Measurements from ENCODE around the gene IFNAR2.
"Not testable (repeated sequence)": the region's sequence is repeated elsewhere in the genome, so short reads cannot be mapped to it uniquely, and the experiment has no call there.

IFNAR2 gene

GRCh38 chr21:33217138-33217520 is 12.6 kb upstream of the IFNAR2 start:
- no peak for DNase-seq

GRCh38 chr21:33219300-33219699 is 10.4 kb upstream of the IFNAR2 start:
- DNase-seq: no peak

GRCh38 chr21:33219954-33220353 is 9.8 kb upstream of the IFNAR2 start:
- DNase-seq: no peak

- not testable (repeated sequence) for DNase-seq
These were observed 4.4 kb upstream of the IFNAR2 start for GRCh38 chr21:33225376-33225775.

GRCh38 chr21:33228455-33228854 is 1.3 kb upstream of the IFNAR2 start:
- no peak for DNase-seq

- no peak for DNase-seq
These were observed 497 bp upstream of the IFNAR2 start for GRCh38 chr21:33229099-33229783.

DNA sequence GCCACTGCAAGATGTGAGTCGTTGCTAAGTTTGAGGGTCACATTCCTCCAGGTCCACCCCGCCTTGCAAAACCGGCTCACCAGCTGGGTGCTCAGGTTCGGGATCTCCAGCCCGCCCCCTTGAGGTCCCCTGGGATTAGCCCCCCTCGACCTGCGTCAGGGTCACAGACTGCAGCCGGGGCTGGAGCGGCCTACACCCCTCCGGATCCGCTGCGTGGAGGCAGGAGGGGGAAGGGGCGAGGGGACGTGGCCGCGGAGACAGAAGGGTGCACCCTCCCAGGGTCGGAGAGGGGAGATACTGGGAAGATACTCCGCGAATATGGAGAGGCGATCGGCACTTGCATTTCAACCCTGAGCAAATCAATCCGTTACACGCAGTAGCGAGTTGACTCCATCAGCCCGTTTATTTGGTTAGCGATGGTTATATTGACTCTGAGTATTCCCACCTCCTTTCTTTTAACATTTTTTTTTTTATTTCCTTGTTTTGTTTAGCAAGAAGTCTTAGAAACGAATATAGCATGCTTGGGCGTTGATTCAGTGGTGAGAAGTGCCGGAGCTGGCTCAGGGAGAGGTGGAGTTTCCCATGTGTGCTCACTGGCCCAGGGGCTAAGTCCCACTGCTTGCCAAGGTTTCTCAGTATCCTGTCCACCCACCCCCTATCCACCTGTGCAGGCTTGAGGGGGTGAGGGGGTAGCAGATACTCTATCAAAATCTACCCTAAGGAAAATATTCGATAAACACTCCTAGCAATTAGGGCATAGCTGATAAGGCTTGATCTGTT is 997 bp downstream of the IFNAR2 start:
- no peak for DNase-seq

- no peak for DNase-seq
These were observed 1.8 kb downstream of the IFNAR2 start for GRCh38 chr21:33231526-33231925.

GRCh38 chr21:33232291-33233034 is 2.7 kb downstream of the IFNAR2 start:
- DNase-seq: no peak

- DNase-seq: no peak
These were observed 5.1 kb downstream of the IFNAR2 start for GRCh38 chr21:33234635-33235520.

- no peak for DNase-seq
These were observed 6.4 kb downstream of the IFNAR2 start for GRCh38 chr21:33236013-33236686.

DNA sequence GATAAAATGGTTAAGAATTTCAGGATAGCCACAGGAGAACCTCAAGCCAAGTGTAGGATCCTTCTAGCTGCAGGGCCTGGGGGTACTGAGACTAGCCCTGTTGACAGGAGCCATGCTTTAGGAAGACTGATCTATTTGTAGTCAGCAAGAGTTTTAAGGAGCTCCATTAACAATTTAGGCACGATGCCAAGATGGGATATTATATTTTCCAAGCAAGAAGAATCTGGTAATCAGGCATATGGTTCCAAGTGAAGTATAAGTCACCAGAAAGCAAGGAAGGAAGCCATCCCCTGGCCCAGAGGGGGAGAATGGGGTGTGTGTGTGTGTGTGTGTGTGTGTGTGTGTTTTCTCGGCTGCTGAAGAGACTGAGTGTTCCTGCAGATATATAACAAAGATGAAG is 7.0 kb downstream of the IFNAR2 start:
- no peak for DNase-seq

- DNase-seq: no peak
These were observed 7.7 kb downstream of the IFNAR2 start for GRCh38 chr21:33237486-33237885.

DNA sequence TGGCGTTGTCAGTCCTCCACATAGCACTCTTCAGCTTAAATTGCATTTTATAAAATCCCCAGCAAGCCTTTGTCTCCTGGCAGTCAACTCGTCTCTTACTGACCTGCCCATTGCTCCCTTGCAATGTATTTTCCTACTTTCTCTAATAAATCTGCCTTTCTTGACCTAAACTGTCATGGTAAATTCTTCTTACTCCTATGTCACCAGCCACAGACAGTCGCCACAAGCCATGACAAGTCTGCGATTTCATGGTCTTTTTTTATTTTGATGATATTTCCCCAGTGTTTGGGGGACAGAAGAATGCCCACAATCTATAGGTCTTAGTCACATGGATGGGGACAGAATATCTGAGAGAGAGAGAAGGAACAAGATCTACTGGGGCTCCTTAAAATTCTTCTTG is 8.4 kb downstream of the IFNAR2 start:
- DNase-seq: no peak

GRCh38 chr21:33238565-33239255 is 9.0 kb downstream of the IFNAR2 start:
- no peak for DNase-seq

DNA sequence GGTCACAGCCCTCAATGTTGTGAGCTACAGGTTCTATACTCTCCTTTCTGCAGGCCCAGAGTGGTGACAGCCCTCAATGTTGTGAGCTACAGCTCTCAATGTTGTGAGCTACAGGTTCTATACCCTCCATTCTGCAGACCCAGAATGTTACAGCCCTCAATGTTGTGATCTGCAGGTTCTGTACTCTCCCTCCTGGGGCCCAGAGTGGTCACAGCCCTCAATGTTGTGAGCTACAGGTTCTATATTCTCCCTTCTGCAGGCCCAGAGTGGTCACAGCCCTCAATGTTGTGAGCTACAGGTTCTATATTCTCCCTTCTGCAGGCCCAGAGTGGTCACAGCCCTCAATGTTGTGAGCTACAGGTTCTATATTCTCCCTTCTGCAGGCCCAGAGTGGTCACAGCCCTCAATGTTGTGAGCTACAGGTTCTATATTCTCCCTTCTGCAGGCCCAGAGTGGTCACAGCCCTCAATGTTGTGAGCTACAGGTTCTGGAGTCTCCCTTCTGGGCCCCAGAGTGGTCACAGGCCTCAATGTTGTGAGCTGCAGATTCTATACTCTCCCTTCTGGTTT is 9.9 kb downstream of the IFNAR2 start:
- DNase-seq: not testable (repeated sequence)

DNA sequence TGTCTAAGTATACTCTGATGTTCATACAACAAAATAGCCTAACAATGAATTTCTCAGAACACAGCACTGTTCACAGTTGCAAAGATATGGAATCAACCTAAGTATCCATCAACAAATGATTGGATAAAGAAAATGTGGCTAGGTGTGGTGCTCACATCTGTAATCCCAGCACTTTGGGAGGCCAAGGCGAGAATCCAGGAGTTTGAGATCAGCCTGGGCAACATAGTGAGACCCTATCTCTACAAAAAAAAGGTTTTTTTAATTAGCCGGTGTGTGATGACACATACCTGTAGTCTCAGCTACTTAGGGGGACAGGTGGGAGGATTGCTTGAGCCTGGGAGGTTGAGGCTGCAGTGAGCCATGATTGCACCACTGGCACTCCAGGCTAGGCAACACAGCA is 10.7 kb downstream of the IFNAR2 start:
- DNase-seq: no peak

- DNase-seq: no peak
These were observed 12.1 kb downstream of the IFNAR2 start for GRCh38 chr21:33241846-33242245.

- not testable (repeated sequence) for DNase-seq
These were observed 13.1 kb downstream of the IFNAR2 start for GRCh38 chr21:33242846-33243245.

DNA sequence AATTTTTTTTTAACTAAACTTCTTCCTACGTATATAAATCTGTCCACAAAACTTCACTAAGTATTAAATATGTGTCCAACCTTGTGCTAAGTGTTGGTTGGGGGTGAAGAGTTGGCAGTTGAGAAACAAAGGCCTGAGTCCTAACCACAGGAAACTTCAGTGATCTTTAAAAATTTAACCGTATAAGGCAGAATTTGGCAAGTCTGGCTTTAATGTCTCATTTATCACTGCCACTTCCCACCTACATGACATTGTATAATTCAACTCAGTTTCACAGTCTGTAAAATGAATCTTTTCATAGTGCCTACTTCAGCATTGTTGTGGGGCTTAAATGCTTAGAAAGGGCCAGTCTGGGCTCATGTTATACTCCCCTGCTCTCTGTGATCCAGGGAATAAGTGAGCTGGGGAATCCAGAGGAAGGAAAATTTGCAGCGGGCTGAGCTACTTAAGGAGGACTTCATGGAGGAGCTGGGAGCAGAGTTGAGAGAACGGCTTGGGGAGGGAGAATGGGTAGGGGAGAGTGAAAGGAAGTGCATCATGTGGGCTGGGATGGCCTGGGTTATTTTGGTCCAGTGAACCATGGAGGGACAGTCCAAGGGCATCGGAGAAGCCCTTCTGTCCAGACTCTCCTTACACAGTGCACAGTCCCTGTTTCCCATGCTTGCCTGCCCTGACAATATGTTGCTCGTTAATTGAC is 14.5 kb downstream of the IFNAR2 start:
- DNase-seq: no peak

DNA sequence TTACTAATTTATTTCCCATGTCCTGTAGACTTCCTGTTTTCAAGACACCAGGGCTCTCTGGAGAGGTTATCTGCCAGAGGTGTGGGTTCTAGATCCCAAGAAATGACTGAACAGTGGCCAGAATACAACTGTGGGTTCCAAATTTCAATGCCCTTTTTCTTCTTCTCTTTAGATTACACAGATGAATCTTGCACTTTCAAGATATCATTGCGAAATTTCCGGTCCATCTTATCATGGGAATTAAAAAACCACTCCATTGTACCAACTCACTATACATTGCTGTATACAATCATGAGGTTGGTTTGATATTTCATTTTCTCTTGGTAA is 15.0 kb downstream of the IFNAR2 start:
- DNase-seq: no peak

Data from activated T-cell treated with anti-CD3 and anti-CD28 coated beads for 4 hours (primary cell).